Midbrain (tissue), 1 donor: ENCODE measurements around the gene PRSS16.
"Not testable (repeated sequence)": the region's sequence is repeated elsewhere in the genome, so short reads cannot be mapped to it uniquely, and the experiment has no call there.

Experiments used
- DNase-seq: peaks from one replicate; lab custom pipeline; 2025; lab: John Stamatoyannopoulos, UW

PRSS16 gene

DNA sequence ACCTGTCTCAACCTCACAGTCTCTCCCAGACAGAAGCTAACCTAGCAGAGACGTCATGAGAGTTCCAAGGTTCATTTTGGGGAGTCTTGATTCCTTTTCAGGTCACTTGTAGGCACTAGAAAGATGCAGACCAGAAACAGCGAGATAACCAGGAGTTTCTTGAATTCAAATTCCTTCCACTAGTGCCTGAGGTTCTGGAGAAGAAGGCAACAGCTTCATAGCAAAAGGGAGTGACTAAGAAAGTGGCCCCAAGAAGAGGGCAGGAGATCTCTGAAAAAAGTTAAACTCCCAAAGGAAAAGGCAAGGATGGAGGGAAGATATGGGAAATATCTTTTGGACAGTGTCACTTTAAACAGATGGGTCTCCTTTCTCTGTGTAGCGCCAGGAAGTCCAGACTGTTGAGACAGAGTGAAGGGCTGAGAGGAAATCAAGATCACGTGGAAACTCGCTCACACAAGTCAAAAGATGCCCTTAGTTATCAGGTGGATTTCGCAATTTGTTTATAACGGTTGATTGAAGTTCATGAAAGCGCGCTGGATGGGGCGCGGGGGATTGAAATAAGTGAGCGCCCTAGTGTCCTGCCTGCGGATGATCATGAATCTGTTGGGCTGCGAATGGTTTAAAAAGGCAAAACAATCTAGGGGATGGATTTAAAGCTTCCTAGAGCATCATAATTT, 4.8 kb upstream of the PRSS16 start:
- no peak for DNase-seq

GRCh38 chr6:27248783-27249182, 1.3 kb downstream of the PRSS16 start:
- DNase-seq = no peak

DNA sequence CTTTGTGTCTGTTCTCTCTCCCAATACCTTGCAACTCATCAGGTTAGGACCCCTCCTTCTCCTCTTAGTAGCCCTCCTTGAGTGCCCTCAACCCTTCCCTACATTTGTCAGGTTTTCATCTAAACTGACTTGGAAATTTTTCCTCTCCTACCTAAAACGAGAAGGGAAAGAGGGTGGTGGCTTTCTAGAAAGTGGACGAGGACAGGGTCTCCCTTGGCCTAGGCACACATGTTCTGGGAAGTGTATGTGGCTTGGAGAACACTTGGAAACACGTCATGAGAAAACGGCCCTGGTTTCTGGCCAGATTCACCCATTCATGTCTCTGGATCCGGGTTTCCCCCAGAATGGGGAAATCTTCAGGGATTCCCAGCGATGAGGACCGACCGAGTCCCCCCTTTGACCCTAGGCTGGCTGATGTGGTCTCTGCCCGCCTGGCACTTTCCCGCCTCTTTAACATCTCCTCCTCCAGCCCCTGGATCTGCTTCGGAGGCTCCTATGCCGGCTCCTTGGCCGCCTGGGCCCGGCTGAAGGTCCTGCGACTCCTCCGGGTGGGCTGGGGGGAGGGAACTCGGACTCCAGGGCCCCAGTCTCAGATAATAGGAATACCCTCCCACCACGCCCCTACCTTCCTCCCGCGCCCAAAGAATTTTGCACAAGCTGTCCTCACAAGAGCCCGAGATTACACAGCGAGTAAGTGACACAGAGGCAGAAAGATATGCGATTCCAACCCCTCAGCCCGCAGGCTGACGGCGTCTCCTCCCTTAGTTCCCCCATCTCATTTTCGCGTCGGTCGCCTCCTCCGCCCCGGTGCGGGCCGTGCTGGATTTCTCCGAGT, 3.0 kb downstream of the PRSS16 start:
- no peak for DNase-seq

- DNase-seq = no peak
Measured at GRCh38 chr6:27251112-27251605, 3.7 kb downstream of the PRSS16 start.

- DNase-seq = no peak
Measured at GRCh38 chr6:27251606-27252251, 4.2 kb downstream of the PRSS16 start.

GRCh38 chr6:27254566-27254965, 7.1 kb downstream of the PRSS16 start:
- no peak for DNase-seq

GRCh38 chr6:27255866-27256265, 8.4 kb downstream of the PRSS16 start:
- no peak for DNase-seq

DNA sequence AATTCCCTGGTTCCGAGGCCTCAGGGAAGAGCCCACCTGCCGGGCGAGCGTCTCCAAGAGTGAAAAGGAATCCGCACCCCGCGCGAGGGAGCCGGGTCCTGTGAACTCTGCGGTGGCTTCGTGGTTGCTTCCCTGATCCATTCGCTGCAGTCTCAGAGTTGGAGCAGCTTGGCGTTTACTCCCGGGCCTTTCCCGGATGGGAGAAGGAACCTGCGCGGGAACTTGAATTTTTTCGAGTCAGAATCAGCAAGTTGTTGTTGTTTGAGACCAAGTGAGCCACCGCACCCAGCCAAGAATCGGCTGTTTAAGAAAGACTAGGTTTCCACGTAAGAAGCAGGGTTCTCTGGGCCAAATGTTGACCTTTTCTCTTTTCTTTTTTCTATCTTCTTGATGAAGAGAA, 12.9 kb downstream of the PRSS16 start:
- DNase-seq = no peak

DNA sequence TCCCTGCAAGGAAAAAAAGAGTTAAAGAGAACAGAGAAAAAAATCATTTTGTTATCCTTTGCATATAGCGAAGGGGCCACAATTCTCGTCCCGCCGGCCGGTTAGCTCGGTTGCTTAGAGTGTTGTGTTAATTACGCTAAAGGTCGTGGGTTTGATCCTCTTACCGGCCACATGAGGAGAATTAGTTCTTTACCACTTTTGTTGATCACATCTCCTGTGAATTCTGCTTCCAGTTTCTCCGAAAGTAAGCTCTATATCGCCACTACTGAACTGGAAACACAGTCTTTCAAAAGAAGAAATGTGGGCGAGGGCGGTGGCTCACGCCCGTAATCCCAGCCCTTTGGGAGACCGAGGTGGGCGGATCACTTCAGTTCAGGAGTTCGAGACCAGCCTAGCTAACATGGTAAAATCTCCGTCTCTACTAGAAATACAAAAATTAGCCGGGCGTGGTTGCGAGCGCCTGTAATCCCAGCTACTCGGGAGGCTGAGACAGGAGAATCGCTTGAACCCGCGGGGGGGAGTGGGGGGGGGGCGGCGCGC, 13.4 kb downstream of the PRSS16 start:
- DNase-seq = no peak

DNA sequence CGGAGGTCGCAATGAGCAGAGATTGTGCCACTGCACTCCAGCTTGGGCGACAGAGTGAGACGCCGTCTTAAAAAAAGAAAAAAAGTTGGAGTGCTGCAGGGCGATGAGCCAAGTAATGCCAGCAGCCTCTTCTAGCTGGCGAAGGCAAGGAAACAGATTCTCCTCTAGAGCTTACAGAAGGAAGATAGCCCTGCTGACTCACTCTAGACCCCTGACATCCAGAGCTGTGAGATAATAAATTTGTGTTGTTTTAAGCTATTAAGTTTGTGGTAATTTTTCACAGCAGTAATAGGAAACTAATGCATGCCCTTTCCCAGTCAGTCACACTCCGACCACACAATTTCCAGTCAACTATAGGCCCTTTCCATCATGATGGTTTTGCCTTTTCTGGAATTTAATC, 16.4 kb downstream of the PRSS16 start:
- DNase-seq = no peak

- not testable (repeated sequence) for DNase-seq
Measured at GRCh38 chr6:27267003-27267402, 19.5 kb downstream of the PRSS16 start.

- DNase-seq = no peak
Measured at GRCh38 chr6:27267857-27268434, 20.4 kb downstream of the PRSS16 start.

GRCh38 chr6:27268803-27269202, 21.3 kb downstream of the PRSS16 start:
- no peak for DNase-seq

DNA sequence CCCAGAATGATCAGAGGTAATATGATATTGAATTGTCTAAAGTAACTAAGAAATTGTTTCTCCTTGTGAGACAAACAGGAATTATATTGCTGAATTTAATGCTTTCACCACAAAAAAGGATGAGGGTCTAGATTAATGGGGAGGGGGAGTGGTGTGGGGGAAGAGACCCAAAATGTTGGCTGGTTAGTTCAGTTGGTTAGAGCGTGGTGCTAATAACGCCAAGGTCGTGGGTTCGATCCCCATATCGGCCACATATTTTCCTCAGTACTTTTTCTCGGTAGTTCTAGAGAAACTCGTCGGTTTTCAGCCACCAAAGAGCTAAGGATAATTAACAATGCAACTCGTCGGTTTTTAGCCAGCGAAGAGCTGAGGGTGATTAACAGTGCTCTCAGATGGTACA, 26.3 kb downstream of the PRSS16 start:
- no peak for DNase-seq

DNA sequence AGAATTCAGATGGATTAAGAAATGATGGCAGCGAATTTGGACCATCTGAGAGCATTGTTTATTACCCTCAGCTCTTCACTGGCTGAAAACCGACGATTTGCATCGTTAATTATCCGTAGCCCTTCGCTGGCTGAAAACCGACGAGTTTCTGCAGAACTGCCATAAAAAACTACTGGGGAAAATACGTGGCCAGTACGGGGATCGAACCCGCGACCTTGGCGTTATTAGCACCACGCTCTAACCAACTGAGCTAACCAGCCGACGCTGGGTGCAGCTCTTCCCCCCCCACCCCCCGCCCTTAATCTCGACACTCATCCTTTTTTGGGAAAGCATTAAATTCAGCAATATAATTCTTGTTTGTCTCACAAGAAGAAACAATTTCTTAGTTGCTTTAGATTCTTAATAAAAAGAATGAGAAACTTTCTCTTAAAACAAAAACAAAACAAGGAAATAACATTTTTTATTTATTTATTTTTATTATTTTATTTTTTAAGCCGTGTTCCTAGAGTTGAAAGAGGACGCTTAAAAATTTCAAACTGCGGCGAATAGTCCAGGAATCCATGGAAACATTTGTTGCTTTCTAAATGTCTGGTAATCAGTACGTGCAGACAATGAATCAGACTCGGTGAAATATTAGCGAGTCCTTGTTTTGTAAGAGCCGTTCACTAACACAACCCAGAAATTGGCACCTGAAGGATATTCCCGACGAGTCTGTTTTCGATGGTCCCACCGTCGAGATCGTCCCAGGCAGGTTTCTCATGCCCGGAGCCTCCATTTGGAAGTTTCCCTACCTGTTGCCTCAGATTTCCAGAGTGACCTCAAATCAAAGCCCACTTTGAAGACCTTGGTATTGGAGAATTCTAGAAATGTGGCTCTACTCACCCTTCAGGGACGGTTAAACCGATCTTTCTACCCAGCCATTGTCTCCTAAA, 27.8 kb downstream of the PRSS16 start:
- DNase-seq = no peak

DNA sequence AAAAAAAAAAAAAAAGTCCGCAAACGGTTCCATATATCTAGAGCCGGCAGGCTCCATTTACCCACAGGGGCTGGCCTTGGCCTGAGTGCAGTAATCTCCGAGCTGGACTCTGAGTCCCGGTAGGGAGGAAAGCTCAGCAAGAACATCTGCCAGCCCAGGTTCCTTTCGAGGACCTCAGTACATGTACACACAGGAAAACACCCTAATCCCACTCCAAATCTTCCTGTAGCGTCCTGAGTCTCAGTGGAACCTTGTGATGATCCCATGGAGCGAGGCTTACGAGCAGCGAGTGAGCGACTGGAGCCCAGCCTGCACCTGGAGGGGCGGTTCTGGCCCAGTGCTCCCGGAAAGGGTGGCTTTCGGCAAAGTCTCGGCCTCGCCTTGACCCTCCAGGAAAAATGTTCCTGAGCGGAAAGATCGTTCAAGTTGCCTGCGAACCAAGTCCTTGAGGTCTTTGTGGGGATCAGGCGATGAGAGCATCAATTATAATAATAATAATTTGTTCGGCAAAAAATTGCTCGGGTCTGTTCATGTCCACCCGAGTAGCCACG, 32.1 kb downstream of the PRSS16 start:
- DNase-seq = no peak

- DNase-seq = no peak
Measured at GRCh38 chr6:27280064-27280539, 32.6 kb downstream of the PRSS16 start.

DNA sequence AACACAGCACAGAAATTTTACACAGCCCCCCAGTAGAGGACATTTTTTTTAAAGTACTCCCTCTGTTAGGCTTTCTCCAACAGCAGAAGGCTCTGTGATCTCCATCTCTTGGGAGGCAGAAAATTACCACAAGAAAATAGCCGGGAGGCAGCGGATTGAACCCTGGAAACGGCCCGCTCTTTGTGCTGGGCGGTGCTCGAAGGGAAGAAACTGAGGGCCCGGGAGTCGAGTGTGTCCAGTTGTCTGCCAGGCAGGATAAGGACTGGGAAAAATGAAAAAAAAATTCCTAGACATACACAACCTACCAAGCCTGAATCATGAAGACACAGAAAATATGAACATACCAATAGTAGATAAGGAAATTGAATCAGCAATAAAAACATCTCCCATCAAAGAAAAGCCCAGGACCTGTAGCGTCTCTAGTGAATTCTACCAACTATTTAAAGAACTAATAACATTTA, 33.1 kb downstream of the PRSS16 start:
- no peak for DNase-seq

GRCh38 chr6:27281105-27281539, 33.6 kb downstream of the PRSS16 start:
- no peak for DNase-seq

GRCh38 chr6:27281569-27281968, 34.1 kb downstream of the PRSS16 start:
- no peak for DNase-seq
